Thoracic aorta (tissue), 2 donors: ENCODE data around the gene SPAG4. TPM values are rescaled to one million over a fixed set of nuclear protein-coding genes. Genes with fewer than 3 reads are reported as not detected.

Experiments
- ATAC-seq: fragments of 150-250 bp; one replicate; pipeline ENCODE4 v1.8.0; 2017; ENCODE audit warnings: low read depth; ENCODE audit not compliant: insufficient number of reproducible peaks, low FRiP score
- DNase-seq: peaks from one replicate; pipeline ENCODE4 v3.0.0-alpha.2; 2020; ENCODE audit warnings: low spot score
- H3K27ac ChIP-seq, 2 donors: fragments of 200-600 bp; sonication (generic); 1 replicate in 1 of 2; 2 replicates in 1 of 2; pipeline ENCODE4 v1.5.1; 2016; ENCODE audit warnings: mild to moderate bottlenecking in 2 of 2, moderate library complexity in 2 of 2
- H3K27me3 ChIP-seq: fragments of 200-600 bp; sonication (generic); replicated peaks from 2 replicates; pipeline ENCODE4 v1.6.0; 2016; ENCODE audit warnings: mild to moderate bottlenecking; ENCODE audit not compliant: insufficient read depth
- H3K36me3 ChIP-seq: fragments of 200-600 bp; sonication (generic); one replicate; pipeline ENCODE4 v1.5.1; 2016
- H3K4me1 ChIP-seq, 2 donors: fragments of 200-600 bp; sonication (generic); 1 replicate in 1 of 2; 2 replicates in 1 of 2; pipeline versions ENCODE4 v1.5.1 to v1.6.0; 2016; ENCODE audit warnings: low read depth in 2 of 2, mild to moderate bottlenecking in 1 of 2; ENCODE audit not compliant: control insufficient read depth in 1 of 2
- H3K4me3 ChIP-seq: fragments of 200-600 bp; sonication (generic); 2 replicates; pipeline ENCODE4 v1.5.1; 2016; ENCODE audit warnings: mild to moderate bottlenecking
- H3K9me3 ChIP-seq: fragments of 200-600 bp; sonication (generic); 2 replicates; pipeline ENCODE4 v1.5.1; 2016
- CTCF ChIP-seq: fragments of 200-600 bp; sonication (generic); IDR thresholded peaks from one replicate; pipeline ENCODE4 v1.5.1; 2019; ENCODE audit warnings: antibody characterized with exemption
- total RNA-seq, 2 donors: library from RNA; depleted of rRNA; stranded (reverse); fragments of >200 nt; gene quantifications; one replicate each; pipeline versions ENCODE4 v1.1.0 to v1.2.3, GENCODE V29; 2016

SPAG4 gene
- total RNA-seq, 2 donors from 2014 or later, result 1.5 TPM; not detected in 1

DNA sequence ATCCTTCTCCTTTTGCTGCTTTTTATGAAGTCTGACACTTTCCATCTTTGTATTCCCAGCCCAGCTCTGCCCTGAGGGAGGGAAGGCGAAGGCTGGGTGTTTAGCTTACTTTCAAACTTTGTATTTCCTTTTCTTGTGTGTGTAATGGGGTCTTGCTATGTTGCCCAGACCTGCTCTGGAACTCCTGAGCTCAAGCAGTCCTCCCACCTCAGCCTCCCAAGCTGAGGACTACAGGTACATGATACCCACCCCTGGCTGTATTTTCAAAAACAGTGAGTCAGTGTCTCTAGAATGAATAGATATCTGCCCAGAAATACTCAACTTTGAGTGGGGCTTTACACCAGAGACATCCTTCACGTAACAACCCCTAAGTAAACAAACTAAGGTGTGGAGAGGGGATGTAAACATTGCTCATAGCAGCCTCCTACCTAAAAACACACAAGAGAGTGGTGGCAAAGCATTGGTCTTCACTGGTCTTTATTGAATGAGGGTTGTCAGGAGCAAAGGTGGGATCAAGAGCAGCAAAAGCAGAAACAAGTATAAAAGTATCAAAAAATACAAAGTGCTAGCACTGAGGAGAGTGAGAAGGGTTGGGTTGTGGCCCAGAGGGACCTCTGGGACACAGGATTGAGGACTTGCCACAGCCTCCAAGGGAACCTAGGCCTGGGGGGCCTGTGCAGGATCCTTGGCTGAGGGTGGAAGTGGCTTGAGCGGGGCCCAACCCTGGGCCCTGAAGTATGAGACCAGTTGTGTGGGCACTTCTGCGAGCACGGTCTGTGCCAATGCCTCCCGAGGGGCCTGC is 10.2 kb downstream of the SPAG4 start:
- Histone ChIP-seq H3K4me3 (no peak overlapping the region), H3K9me3 (no peaks in the 10 kb centered on the region), H3K36me3 (peaks cover 56% of the 10 kb centered on the region), H3K4me1 (no peaks in the 10 kb centered on the region), H3K27me3 (no peaks in the 10 kb centered on the region), H3K27ac (no peak overlapping the region)
- ATAC-seq, result no peak
- TF ChIP-seq CTCF, result no peak
- DNase-seq, result no peak

DNA sequence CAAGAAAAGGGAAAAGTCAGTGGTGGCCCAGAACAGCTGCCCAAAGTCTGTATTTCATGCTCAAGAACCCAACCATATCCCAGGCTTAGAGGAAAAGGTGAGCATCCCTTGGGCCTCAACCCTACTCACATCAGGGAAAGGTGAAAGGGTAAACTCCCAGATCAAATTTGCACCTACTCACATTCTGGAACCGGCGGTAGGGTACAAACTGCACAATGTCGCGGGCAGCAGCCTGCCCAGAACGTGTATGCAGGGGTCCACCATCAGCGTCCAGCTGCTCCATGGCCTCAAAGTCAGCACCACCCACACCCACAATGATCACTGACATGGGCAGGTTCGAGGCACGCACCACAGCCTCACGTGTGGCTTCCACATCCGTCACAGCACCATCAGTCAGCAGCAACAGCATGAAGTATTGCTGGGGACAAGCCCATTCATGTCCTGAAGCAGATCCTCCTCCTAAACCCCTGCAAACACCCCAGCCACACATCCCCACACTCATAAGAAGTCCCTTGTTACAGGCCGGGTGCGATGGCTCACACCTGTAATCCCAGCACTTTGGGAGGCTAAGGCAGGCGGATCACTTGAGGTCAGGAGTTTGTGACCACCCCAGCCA is 10.9 kb downstream of the SPAG4 start:
- no peak for DNase-seq

GRCh38 chr20:35627121-35627520 is 11.5 kb downstream of the SPAG4 start:
- TF ChIP-seq CTCF, result no peak
- no peak for DNase-seq
- Histone ChIP-seq H3K9me3 (no peaks in the 10 kb centered on the region), H3K36me3 (peaks cover 55% of the 10 kb centered on the region), H3K27me3 (no peaks in the 10 kb centered on the region), H3K27ac (no peak overlapping the region), H3K4me1 (no peaks in the 10 kb centered on the region), H3K4me3 (no peak overlapping the region)
- no peak for ATAC-seq

More for the DNA sequence above, 10.9 kb downstream of the SPAG4 start:
- no peak for TF ChIP-seq CTCF
- no peak for ATAC-seq
- H3K4me1 ChIP-seq, result no peaks in the 10 kb centered on the region
- H3K27me3 ChIP-seq, result no peaks in the 10 kb centered on the region
- no peaks in the 10 kb centered on the region for H3K9me3 ChIP-seq
- no peak overlapping the region for H3K4me3 ChIP-seq
- no peak overlapping the region for H3K27ac ChIP-seq
- peaks cover 57% of the 10 kb centered on the region for H3K36me3 ChIP-seq

DNA sequence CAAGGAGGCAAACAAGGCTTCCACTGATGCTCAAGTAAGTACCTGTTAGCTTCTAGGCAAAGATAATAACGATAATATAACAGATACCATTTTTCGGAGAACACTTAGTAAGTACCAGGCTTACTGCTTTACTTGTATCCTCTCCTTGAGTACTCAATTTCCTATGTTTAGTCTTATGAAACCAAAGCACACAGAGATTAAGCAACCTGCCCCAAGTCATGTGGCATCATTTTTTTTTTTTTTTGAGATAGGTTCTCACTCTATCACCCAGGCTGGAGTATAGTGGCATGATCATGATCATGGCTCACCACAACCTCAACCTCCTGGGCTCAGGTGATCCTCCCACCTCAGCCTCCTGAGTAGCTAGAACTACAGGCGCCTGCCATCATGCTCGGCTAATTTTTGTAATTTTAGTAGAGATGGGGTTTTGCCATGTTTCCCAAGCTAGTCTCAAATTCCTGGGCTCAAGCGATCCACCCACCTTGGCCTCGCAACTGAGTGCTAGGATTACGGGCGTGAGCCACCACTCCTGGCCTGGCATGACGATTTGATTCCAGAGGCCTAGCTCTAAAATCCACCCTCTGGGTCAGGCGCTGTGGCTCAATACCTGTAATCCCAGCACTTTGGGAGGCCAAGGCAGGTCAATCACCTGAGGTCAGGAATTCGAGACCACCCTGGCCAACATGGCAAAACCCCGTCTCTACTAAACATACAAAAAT is 14.0 kb downstream of the SPAG4 start:
- H3K36me3 ChIP-seq, result peaks cover 55% of the 10 kb centered on the region
- no peaks in the 10 kb centered on the region for H3K4me1 ChIP-seq
- H3K9me3 ChIP-seq, result no peaks in the 10 kb centered on the region
- ATAC-seq (no peak), DNase-seq (no peak)
- H3K27me3 ChIP-seq, result no peaks in the 10 kb centered on the region
- no peak overlapping the region for H3K27ac ChIP-seq
- H3K4me3 ChIP-seq, result no peak overlapping the region
- no peak for TF ChIP-seq CTCF

DNA sequence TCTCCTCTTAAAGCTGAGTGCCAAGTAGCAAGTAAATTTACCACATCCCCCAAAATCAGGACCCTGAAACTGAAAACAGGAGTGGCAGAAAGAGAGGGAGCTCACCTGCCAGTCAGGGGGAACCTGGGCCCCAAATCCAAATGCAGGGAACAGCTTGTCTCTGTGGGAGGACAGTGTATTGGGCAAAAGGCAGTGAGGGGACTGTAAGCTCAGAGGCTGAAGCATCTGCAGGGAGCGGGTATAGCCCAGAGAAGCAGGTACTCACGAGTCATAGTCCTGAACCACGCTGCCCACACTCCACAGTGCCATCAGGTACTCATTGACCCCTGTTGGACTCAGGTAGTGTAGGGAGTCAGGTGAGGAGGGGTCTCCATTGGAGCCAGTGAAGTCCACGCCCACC is 15.0 kb downstream of the SPAG4 start:
- DNase-seq (no peak), ATAC-seq (no peak)
- no peaks in the 10 kb centered on the region for H3K9me3 ChIP-seq
- H3K4me3 ChIP-seq, result no peak overlapping the region
- no peak overlapping the region for H3K27ac ChIP-seq
- no peak for TF ChIP-seq CTCF
- peaks cover 48% of the 10 kb centered on the region for H3K36me3 ChIP-seq
- H3K4me1 ChIP-seq, result peaks cover 0 to 3% of the 10 kb centered on the region in 2 donors
- H3K27me3 ChIP-seq, result no peaks in the 10 kb centered on the region
